Ishikawa (cell line): Measurements from ENCODE around the gene INHBB.

Experiments used
- CEBPB ChIP-seq: IDR thresholded peaks from 2 replicates; pipeline ENCODE4 v1.6.1; 2012
- CREB1 ChIP-seq: IDR thresholded peaks from 2 replicates; pipeline ENCODE4 v1.6.1; 2012; ENCODE audit warnings: low read depth
- EGR1 ChIP-seq: IDR thresholded peaks from 2 replicates; pipeline ENCODE4 v1.6.1; 2012
- EP300 ChIP-seq: IDR thresholded peaks from 2 replicates; pipeline ENCODE4 v1.6.1; 2012; ENCODE audit warnings: borderline replicate concordance
- FOXM1 ChIP-seq: IDR thresholded peaks from 2 replicates; pipeline ENCODE4 v1.6.1; 2012; ENCODE audit warnings: low read depth, borderline replicate concordance
- RAD21 ChIP-seq: IDR thresholded peaks from 2 replicates; pipeline ENCODE4 v1.6.1; 2012; ENCODE audit warnings: low read depth
- TAF1 ChIP-seq: IDR thresholded peaks from 2 replicates; pipeline ENCODE4 v1.6.1; 2012; ENCODE audit warnings: low read depth, mild to moderate bottlenecking
- TCF12 ChIP-seq: IDR thresholded peaks from 2 replicates; pipeline ENCODE4 v1.6.1; 2012; ENCODE audit warnings: low read depth
- TEAD4 ChIP-seq: IDR thresholded peaks from 2 replicates; pipeline ENCODE4 v1.6.1; 2012
- YY1 ChIP-seq: IDR thresholded peaks from 2 replicates; pipeline ENCODE4 v1.6.1; 2012; ENCODE audit warnings: low read depth
- ZBTB7A ChIP-seq: IDR thresholded peaks from 2 replicates; pipeline ENCODE4 v1.6.1; 2012; ENCODE audit warnings: low read depth
- TF ChIP-seq, protein P1 (sequence below): IDR thresholded peaks from 2 replicates; pipeline ENCODE4 v1.6.1; 2012
- TF ChIP-seq, protein P2 (sequence below): IDR thresholded peaks from 2 replicates; pipeline ENCODE4 v1.6.1; 2012; ENCODE audit warnings: low read depth, mild to moderate bottlenecking
- TF ChIP-seq, protein P3 (sequence below): IDR thresholded peaks from 2 replicates; pipeline ENCODE4 v1.6.1; 2012

DNA sequence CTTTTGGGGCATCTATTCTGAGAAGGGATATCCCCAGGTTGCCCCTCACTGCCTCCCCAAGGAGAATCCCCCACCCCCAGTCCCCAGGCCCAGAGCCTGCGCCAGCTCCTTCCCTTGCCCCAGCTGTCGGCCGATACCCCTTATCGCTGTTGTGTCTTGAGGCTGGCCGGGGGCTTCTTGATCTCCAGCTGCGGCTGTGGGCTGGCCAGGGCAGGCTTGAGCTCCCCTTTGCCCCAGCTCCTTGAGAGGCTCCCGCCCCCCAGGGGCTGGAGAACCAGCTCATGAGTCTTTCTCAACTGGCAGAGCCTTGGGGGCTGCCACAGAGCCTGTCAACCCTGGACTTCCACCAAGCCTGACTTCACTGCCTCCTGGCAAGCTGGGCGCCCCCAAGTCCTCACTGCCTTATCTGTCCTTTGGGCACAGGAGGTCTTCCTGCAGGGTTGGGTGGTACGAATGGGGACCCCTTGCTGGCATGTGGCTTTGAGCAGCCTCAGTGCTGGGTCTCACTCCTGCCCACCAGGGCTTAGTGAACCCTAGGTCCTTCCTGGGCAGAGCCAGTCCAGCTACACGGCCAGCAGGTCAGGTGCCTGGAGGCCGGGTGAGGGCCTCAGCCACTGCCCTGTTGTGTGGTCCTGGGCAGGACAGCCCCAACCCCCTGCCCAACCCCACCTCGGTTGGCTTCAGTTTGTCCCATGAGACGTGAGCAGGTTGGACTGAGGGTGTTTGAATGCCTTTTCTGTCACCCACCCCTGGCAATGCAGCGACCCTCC lies 29.5 kb downstream of the INHBB start:
- TF ChIP-seq, protein P1, sequence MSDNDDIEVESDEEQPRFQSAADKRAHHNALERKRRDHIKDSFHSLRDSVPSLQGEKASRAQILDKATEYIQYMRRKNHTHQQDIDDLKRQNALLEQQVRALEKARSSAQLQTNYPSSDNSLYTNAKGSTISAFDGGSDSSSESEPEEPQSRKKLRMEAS: no peak
- TF ChIP-seq EP300 (no peak), EGR1 (no peak), YY1 (no peak), FOXM1 (no peak), CEBPB (no peak), TAF1 (no peak), RAD21 (no peak), ZBTB7A (no peak), CREB1 (no peak), TEAD4 (no peak), TCF12 (no peak)
- TF ChIP-seq, protein P2, sequence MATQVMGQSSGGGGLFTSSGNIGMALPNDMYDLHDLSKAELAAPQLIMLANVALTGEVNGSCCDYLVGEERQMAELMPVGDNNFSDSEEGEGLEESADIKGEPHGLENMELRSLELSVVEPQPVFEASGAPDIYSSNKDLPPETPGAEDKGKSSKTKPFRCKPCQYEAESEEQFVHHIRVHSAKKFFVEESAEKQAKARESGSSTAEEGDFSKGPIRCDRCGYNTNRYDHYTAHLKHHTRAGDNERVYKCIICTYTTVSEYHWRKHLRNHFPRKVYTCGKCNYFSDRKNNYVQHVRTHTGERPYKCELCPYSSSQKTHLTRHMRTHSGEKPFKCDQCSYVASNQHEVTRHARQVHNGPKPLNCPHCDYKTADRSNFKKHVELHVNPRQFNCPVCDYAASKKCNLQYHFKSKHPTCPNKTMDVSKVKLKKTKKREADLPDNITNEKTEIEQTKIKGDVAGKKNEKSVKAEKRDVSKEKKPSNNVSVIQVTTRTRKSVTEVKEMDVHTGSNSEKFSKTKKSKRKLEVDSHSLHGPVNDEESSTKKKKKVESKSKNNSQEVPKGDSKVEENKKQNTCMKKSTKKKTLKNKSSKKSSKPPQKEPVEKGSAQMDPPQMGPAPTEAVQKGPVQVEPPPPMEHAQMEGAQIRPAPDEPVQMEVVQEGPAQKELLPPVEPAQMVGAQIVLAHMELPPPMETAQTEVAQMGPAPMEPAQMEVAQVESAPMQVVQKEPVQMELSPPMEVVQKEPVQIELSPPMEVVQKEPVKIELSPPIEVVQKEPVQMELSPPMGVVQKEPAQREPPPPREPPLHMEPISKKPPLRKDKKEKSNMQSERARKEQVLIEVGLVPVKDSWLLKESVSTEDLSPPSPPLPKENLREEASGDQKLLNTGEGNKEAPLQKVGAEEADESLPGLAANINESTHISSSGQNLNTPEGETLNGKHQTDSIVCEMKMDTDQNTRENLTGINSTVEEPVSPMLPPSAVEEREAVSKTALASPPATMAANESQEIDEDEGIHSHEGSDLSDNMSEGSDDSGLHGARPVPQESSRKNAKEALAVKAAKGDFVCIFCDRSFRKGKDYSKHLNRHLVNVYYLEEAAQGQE: no peak
- TF ChIP-seq, protein P3, sequence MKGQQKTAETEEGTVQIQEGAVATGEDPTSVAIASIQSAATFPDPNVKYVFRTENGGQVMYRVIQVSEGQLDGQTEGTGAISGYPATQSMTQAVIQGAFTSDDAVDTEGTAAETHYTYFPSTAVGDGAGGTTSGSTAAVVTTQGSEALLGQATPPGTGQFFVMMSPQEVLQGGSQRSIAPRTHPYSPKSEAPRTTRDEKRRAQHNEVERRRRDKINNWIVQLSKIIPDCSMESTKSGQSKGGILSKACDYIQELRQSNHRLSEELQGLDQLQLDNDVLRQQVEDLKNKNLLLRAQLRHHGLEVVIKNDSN: no peak
